ENCODE measurements around the gene GPC6. TPM values are rescaled to one million over a fixed set of nuclear protein-coding genes. Genes with fewer than 3 reads are reported as not detected.

The GPC6 gene
- total and polyA plus RNA-seq, 2 donors (not counting 3 experiments of a cell fraction or from before 2014, with no cell fraction given) = 0.01 TPM; not detected in 1

- POLR2A ChIA-PET = no interaction called here
- no peak overlapping the region for H3K4me2 ChIP-seq (ENCODE audit: insufficient read depth, low read length)
- H3K9me3 ChIP-seq (replicated peaks; ENCODE audit: control insufficient read depth, insufficient read depth, low read length) = no peaks in the 10 kb centered on the region
- no peaks in the 10 kb centered on the region for H3K27me3 ChIP-seq (ENCODE audit: control insufficient read depth in 2 of 2, insufficient read depth in 2 of 2, low read length in 2 of 2)
- H3K9me1 ChIP-seq (replicated peaks; ENCODE audit: control insufficient read depth, extremely low read depth, insufficient read depth, low read length) = no peaks in the 10 kb centered on the region
- H4K20me1 ChIP-seq (replicated peaks; ENCODE audit: control insufficient read depth, extremely low read depth, insufficient read depth, low read length) = no peaks in the 10 kb centered on the region
- DNase-seq (ENCODE audit: low read depth, low spot score) (no peak), FAIRE-seq (no peak)
- H3K4me3 ChIP-seq (replicated peaks in 1 of 3; ENCODE audit: insufficient read depth in 1 of 3, low read depth in 1 of 3, low read length in 3 of 3) = no peak overlapping the region
- intact Hi-C loops (cut with micrococcal nuclease) = no loop called here
- H3K36me3 ChIP-seq (ENCODE audit: control insufficient read depth in 2 of 2, extremely low read depth in 1 of 2, insufficient read depth in 2 of 2, low read length in 2 of 2) = no peaks in the 10 kb centered on the region
- no peaks in the 10 kb centered on the region for H3K79me2 ChIP-seq (ENCODE audit: control insufficient read depth, insufficient read depth, low read length)
- dilution Hi-C loops (cut with MboI; ENCODE audit: extremely low pct_ligation_motif_present, low sequenced_read_pairs) = no loop called here
- no TSS peak for BruUV-seq (replicated peaks)
- H2AFZ ChIP-seq (ENCODE audit: low read depth, low read length) = no peak overlapping the region
- CTCF ChIA-PET = no interaction called here
- no peak overlapping the region for H3K27ac ChIP-seq (ENCODE audit: insufficient read depth, low read depth, low read length)
- TF ChIP-seq FOS (IDR thresholded peaks at IDR 0.05; ENCODE audit: borderline replicate concordance, insufficient read depth, low read length) (no peak), EZH2 (IDR thresholded peaks at IDR 0.05; ENCODE audit: borderline replicate concordance, low read depth, low read length, severe bottlenecking) (no peak), POLR2A (IDR thresholded peaks at IDR 0.05; ENCODE audit: low read depth, low read length) (no peak), MYC (IDR thresholded peaks at IDR 0.05; ENCODE audit: low read depth, low read length) (no peak), GATA2 (IDR thresholded peaks at IDR 0.05; ENCODE audit: insufficient read depth, insufficient read length, low read depth, low read length) (no peak), POLR2AphosphoS5 (IDR thresholded peaks at IDR 0.05; ENCODE audit: insufficient read depth, low read depth, low read length) (no peak), JUN (IDR thresholded peaks at IDR 0.05; ENCODE audit: borderline replicate concordance, insufficient read depth, insufficient read length, low read depth) (no peak), CTCF (IDR thresholded peaks at IDR 0.05; ENCODE audit: extremely low read depth in 1 of 2, insufficient read depth in 1 of 2, low read depth in 1 of 2, low read length in 2 of 2) (no peak), MAX (IDR thresholded peaks at IDR 0.05; ENCODE audit: insufficient read depth, insufficient read length) (no peak)
- no peaks in the 10 kb centered on the region for H3K4me1 ChIP-seq (ENCODE audit: control insufficient read depth, extremely low read depth, insufficient read depth, low read length)
- no peak overlapping the region for H3K9ac ChIP-seq (replicated peaks; ENCODE audit: extremely low read depth, insufficient read depth, low read length)
Measured at GRCh38 chr13:93744886-93745285, 518.3 kb downstream of the GPC6 start.

Data from endothelial cell of umbilical vein (primary cell).